NCI-H187 treated with DMSO at 0.1 percent for 48 hours (cell line): ENCODE data around the gene CD200.
"Not testable (repeated sequence)": the region's sequence is repeated elsewhere in the genome, so short reads cannot be mapped to it uniquely, and the experiment has no call there.

ENCODE experiments used
- DNase-seq: peaks from one replicate; lab custom pipeline; 2025; lab: John Stamatoyannopoulos, UW

The CD200 gene

GRCh38 chr3:112360561-112360960, 27.6 kb downstream of the CD200 start:
- no peak for DNase-seq

- no peak for DNase-seq
Measured at GRCh38 chr3:112362221-112362620, 29.3 kb downstream of the CD200 start.

- DNase-seq: no peak
Measured at GRCh38 chr3:112364291-112364690, 31.3 kb downstream of the CD200 start.

- DNase-seq: no peak
Measured at GRCh38 chr3:112365035-112365434, 32.1 kb downstream of the CD200 start.

- DNase-seq: no peak
Measured at GRCh38 chr3:112365636-112366035, 32.7 kb downstream of the CD200 start.

GRCh38 chr3:112366522-112366921, 33.6 kb downstream of the CD200 start:
- no peak for DNase-seq

GRCh38 chr3:112371569-112371968, 38.6 kb downstream of the CD200 start:
- DNase-seq: no peak

- no peak for DNase-seq
Measured at GRCh38 chr3:112372396-112372795, 39.4 kb downstream of the CD200 start.

GRCh38 chr3:112373476-112373875, 40.5 kb downstream of the CD200 start:
- no peak for DNase-seq

- no peak for DNase-seq
Measured at GRCh38 chr3:112373924-112374323, 41.0 kb downstream of the CD200 start.

- DNase-seq: no peak
Measured at GRCh38 chr3:112374333-112374734, 41.4 kb downstream of the CD200 start.

- DNase-seq: no peak
Measured at GRCh38 chr3:112375117-112375516, 42.2 kb downstream of the CD200 start.

- no peak for DNase-seq
Measured at GRCh38 chr3:112376241-112376911, 43.4 kb downstream of the CD200 start.

GRCh38 chr3:112376992-112377391, 44.0 kb downstream of the CD200 start:
- DNase-seq: no peak

- no peak for DNase-seq
Measured at GRCh38 chr3:112377568-112378071, 44.7 kb downstream of the CD200 start.

GRCh38 chr3:112378347-112378746, 45.4 kb downstream of the CD200 start:
- not testable (repeated sequence) for DNase-seq

- no peak for DNase-seq
Measured at GRCh38 chr3:112379020-112379690, 46.2 kb downstream of the CD200 start.

- DNase-seq: no peak
Measured at GRCh38 chr3:112381673-112382542, 49.0 kb downstream of the CD200 start.

- no peak for DNase-seq
Measured at GRCh38 chr3:112382543-112383160, 49.7 kb downstream of the CD200 start.

- DNase-seq: no peak
Measured at GRCh38 chr3:112384769-112385168, 51.8 kb downstream of the CD200 start.

- no peak for DNase-seq
Measured at GRCh38 chr3:112388972-112389371, 56.0 kb downstream of the CD200 start.

GRCh38 chr3:112389961-112390360, 57.0 kb downstream of the CD200 start:
- no peak for DNase-seq
